PC-3 (cell line): ENCODE measurements around the gene SLC41A2.

ENCODE experiments used
- EZH2 ChIP-seq: fragments of 300-600 bp; sonication (generic); IDR thresholded peaks from one replicate; pipeline ENCODE4 v1.6.1; 2017; ENCODE audit warnings: antibody characterized with exemption, mild to moderate bottlenecking, low read length; ENCODE audit not compliant: unreplicated experiment
- TF ChIP-seq, protein P1 (sequence below): fragments of 300-600 bp; sonication (generic); conservative IDR thresholded peaks from 2 replicates; pipeline ENCODE4 v1.5.1; 2017; ENCODE audit warnings: antibody characterized with exemption, low read depth, mild to moderate bottlenecking, low read length

DNA sequence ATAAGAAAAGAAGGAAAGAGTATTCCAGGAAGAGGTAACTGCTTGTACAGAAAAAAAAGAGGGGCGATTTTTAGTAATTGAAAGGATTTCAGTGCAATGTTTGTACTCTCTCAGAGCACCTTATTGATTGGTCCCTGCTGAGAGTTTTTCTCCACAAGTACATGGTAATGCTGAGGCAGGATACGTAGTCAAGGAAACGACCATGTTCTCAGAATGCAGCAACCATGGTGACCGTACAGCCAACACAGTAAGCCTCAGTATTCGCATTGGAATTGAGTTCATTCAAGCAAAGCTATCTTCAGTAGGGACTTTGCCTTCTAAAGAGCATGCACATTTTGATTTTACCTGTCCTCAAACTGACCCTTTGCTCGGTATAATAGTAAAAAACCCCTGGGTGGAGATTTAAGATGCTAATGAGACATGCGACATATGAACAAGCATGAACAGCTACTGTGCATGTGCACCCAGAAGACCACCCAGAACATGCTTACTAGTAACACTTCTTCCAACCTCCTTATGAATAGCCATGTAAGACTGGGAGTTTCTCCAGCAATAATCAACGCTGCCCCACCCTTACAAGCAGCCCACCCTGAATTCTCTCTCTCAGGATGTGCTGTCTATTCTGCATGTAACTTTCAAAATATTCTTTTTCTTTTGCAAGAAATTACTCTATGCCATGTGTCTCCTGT, 6.2 kb upstream of the SLC41A2 start:
- TF ChIP-seq, protein P1, sequence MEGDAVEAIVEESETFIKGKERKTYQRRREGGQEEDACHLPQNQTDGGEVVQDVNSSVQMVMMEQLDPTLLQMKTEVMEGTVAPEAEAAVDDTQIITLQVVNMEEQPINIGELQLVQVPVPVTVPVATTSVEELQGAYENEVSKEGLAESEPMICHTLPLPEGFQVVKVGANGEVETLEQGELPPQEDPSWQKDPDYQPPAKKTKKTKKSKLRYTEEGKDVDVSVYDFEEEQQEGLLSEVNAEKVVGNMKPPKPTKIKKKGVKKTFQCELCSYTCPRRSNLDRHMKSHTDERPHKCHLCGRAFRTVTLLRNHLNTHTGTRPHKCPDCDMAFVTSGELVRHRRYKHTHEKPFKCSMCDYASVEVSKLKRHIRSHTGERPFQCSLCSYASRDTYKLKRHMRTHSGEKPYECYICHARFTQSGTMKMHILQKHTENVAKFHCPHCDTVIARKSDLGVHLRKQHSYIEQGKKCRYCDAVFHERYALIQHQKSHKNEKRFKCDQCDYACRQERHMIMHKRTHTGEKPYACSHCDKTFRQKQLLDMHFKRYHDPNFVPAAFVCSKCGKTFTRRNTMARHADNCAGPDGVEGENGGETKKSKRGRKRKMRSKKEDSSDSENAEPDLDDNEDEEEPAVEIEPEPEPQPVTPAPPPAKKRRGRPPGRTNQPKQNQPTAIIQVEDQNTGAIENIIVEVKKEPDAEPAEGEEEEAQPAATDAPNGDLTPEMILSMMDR, result no peak
- no peak for TF ChIP-seq EZH2
